ENCODE results near the gene FMN1.

FMN1 gene

DNA sequence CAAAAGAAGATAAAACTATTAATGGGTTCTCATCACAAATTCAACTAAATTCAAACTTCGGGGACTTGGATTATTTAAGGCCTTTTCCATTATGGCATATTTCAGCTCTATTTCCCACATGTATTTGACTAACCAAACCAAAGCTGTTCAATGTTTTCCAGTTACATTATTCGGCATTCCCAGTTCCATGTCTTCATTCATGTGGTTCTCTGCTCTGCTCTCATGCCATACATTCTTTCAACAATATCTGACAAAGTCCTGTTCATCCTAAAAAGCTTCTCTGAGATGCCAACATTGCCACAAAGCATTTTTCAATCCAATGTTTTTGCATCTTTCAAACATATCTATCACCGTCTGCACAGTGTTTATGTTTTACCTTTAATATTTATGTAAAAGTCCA, 335.3 kb downstream of the FMN1 start:
- TF ChIP-seq GATA3 (IDR thresholded peaks at IDR 0.05; ENCODE audit: low read depth, low read length) (no peak), GATA2 (IDR thresholded peaks at IDR 0.05; ENCODE audit: low read depth, low read length) (no peak)

DNA sequence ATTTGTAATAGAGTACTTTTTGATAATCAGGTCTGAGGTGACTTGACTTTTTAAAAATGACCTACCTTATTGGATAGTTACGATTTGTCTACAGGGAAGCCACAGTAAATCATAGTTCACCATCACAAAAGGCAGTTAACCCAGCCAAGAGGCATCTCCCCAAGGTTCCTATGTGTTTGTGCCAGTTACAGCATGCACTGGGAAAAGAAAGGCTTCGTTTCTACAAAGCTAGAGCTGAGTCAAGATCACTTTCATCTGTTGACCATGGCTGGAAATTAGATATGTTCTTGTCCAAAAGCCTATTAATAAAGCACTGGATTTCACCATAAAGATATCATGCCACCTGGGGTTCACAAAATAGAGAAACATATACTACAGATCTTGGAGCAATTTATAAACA, 336.8 kb downstream of the FMN1 start:
- no peak for TF ChIP-seq GATA3 (IDR thresholded peaks at IDR 0.05; ENCODE audit: low read depth, low read length)
- TF ChIP-seq GATA2 (IDR thresholded peaks at IDR 0.05; ENCODE audit: low read depth, low read length) = no peak

DNA sequence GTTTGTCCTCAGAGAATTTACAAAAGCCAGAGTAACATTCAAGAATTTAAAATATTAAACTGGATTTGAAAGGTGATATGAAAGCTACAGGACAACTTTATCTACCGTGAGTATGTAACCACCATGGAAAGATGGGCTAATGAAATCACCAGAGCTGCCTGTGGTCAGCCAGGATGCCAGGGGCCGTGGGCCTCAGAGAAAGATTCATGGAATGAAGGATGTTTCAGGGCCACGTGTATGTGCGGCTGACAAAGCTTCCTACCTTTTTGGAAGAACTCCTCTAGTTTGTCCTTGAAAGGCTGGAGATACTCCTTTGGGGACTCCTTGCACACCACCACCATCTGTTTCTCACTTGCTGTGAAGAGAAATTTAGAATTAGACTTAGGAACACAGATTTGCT, 337.8 kb downstream of the FMN1 start:
- TF ChIP-seq GATA3 (IDR thresholded peaks at IDR 0.05; ENCODE audit: low read depth, low read length) = no peak
- no peak for TF ChIP-seq GATA2 (IDR thresholded peaks at IDR 0.05; ENCODE audit: low read depth, low read length)

DNA sequence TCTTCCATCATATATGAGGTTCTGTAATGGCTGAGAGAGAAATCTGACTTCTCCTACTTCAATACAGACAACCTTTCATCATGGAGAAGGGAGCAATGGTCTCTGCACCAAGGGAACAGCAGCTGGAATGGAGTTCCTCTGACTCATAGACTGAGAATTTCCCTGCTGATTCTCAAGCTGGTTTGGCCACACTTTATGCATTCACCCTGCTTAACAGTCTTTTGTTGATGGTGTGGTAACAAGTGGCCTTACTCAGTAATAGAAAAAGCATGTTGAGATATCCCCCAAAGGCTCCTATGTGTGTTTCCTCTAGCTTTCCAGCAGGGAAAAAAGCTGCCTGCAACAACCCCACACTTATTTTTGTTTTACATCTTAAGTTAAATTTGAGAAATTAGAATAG, 338.6 kb downstream of the FMN1 start:
- no peak for TF ChIP-seq GATA2 (IDR thresholded peaks at IDR 0.05; ENCODE audit: low read depth, low read length)
- no peak for TF ChIP-seq GATA3 (IDR thresholded peaks at IDR 0.05; ENCODE audit: low read depth, low read length)

DNA sequence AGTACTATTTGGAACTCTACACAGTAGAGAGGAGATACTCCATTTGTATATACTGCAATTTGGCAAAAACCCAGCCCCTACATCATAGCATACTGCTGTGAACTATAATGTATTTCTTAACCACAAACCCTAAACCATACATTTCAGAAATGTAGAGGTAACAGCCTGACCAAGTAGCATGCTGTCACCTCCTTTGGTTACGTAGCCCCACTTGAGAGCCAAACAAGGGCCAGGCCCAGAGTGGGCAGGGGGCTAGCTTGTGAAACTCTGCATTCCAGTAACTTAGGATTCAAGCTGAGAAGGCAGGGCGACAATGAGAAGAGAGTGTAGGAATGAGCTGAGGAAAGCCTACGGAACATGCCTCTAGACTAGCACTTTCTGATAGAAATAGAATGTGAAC, 340.9 kb downstream of the FMN1 start:
- TF ChIP-seq GATA2 (IDR thresholded peaks at IDR 0.05; ENCODE audit: low read depth, low read length) = no peak
- TF ChIP-seq GATA3 (IDR thresholded peaks at IDR 0.05; ENCODE audit: low read depth, low read length) = no peak

DNA sequence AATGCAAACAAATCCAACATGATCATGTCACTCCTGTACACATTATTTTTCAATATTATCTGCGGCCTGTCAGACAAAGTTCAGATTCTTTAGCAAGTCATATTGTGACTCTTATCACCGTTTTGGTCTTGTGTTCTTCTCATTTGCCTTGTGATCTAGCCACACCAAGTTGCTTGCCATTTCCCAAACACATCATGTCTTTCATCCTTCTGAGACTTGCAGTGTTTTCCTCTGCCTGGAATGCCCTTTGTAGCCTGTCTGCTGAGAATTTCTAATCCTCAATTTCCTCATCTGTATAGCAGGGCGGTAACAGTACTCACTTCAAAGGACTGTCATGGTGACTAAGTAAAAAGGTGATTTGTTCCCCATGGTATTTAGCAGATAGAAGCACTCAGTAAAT, 341.7 kb downstream of the FMN1 start:
- TF ChIP-seq GATA3 (IDR thresholded peaks at IDR 0.05; ENCODE audit: low read depth, low read length) (no peak), GATA2 (IDR thresholded peaks at IDR 0.05; ENCODE audit: low read depth, low read length) (no peak)

DNA sequence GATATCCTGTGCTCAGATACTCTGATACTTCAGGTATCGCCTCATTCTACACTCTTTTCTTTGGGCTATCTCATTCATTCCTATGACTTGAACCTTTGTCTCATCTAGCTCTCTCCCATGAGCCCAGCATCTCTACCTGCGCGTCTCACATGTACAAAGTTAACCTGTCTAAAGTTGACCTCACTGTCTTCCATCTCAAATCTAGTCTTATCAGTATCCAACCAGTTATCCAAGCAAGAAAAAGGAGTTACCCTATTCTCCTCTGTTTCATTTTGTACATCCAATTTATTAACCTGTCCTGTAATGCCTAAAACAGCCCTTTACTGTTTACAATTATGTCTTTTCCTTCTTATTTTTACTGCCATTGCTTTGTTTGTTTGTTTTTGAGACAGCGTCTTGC, 342.5 kb downstream of the FMN1 start:
- no peak for TF ChIP-seq GATA2 (IDR thresholded peaks at IDR 0.05; ENCODE audit: low read depth, low read length)
- no peak for TF ChIP-seq GATA3 (IDR thresholded peaks at IDR 0.05; ENCODE audit: low read depth, low read length)

DNA sequence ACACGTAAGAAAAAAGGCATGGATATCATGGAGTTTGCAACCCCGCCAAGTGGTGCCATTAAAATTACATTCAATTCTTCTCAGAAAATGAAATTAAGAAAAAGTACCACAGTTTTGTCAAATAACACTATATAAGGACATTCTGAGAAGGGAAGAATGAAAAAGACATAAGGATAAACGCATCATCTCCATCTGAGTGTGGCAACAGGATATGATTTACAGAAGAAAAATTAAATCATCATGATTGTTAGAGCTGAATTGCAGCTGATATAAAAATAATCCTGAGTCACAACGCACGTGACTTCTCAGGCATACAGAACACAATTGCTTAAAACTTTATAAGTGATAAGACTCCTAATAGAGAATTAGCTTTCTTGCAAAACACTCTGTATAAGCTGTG, 342.9 kb downstream of the FMN1 start:
- TF ChIP-seq GATA2 (IDR thresholded peaks at IDR 0.05; ENCODE audit: low read depth, low read length) = no peak
- TF ChIP-seq GATA3 (IDR thresholded peaks at IDR 0.05; ENCODE audit: low read depth, low read length) = no peak

DNA sequence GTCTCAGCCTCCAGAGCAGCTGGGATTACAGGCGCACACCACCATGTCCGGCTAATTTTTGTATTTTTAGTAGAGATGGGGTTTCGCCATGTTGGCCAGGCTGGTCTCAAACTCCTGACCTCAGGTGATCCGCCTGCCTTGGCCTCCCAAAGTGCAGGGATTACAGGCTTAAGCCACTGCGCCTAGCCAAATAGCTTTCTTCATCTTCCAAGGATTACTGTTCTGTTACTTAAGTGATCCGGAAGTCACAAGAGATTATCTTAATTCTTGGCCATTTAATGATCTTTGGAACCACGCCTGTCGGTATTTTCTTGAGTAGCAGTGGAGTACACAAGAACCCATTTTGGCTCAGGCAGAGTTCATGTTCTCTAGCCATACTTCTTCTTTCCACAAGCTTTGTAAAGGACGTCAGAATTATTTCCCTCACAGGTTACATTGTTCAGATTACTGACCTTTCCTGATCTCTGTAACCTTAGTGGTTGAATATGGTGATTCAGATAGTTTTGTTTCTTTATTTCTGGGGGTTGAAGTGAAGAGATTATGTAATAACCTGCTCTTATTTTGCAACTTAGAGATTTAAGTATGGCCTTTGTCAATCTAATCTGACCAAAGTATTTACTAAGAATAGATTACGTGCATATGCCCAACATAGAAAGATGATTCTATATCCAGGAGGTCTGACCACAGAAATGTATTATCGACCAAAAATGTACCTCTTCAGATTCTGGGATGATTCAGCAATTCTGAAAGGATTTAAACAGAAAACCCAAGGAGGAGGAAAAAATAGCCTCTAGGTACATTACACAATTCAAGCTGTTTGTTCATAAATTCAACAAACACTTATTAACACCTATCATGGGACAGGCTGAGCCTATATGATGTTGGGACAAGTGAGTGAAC, 344.5 kb downstream of the FMN1 start:
- TF ChIP-seq GATA3 (IDR thresholded peaks at IDR 0.05; ENCODE audit: low read depth, low read length) (no peak), GATA2 (IDR thresholded peaks at IDR 0.05; ENCODE audit: low read depth, low read length) (no peak)

DNA sequence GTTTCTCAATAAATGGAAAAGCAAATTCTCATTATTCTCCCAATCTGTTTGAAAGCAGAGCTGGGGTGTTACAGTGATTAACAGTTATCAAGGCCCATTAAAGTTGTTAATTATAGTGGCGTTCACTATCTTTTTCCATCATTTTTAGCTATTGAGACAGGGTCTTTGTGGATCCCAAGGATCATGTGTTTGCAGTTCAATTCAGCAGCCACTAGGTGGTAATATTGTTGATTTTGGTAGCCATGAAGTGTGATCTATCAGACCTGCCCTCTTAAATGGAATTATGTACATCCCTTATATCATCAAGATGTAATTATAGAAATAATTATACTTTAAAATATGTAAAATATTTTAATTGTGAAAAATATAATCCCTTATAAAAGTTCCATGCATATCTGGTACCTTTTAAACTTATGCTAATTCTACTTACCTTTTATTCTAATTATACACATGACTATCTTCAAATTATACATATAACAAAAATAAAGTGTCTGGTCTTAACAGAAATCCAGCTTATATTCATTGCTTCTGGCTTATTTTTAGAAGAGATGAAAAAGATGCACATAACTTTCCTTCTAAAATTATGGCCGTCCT, 350.3 kb downstream of the FMN1 start:
- TF ChIP-seq GATA2 (IDR thresholded peaks at IDR 0.05; ENCODE audit: low read depth, low read length) (no peak), GATA3 (IDR thresholded peaks at IDR 0.05; ENCODE audit: low read depth, low read length) (no peak)

DNA sequence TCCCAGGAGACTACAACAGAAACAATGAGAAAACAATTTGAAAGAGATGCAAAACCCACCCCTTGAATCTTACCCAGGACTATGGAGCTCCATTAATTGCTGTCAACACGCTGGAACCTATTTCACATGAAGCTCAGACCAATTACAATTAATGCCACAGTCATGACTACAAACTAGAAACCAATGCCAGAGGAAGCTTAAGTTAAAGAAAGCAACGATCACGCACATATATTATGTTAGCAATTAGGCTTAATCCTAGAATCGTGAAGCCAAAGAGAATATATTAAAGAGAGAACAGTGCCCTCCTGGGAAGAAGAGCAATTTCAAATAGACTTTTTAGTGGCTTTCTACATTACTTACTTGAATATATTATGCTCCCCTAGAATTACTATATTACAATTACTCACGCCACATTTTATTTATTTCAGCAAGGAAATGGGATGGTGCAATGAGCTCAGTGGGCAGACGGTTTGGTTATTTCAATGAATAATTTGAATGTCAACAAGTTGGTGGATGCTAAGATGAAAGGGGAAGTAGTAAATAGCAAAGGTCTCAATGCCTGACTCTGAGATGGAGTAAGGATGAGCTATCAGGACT, 351.2 kb downstream of the FMN1 start:
- TF ChIP-seq GATA3 (IDR thresholded peaks at IDR 0.05; ENCODE audit: low read depth, low read length) (no peak), GATA2 (IDR thresholded peaks at IDR 0.05; ENCODE audit: low read depth, low read length) (no peak)

DNA sequence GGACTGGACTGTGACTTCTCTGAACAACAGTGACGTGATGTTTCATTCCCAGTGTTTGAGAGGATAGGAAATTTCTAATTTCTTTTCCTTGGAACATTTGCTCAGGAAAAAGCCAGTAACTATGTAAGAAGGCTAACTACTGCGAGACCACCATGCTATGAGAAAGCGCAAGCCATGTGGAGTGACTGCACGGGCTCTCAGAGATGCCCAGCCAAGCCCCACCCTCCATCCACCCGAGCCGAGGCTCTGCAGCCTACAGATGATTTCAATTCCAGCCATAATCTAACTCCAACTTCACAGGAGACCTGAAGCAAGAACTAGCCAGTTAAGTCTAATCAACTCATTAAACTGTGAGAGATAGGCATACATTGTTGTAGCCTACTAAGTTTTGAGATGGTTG, 352.4 kb downstream of the FMN1 start:
- TF ChIP-seq GATA3 (IDR thresholded peaks at IDR 0.05; ENCODE audit: low read depth, low read length) (no peak), GATA2 (IDR thresholded peaks at IDR 0.05; ENCODE audit: low read depth, low read length) (no peak)

DNA sequence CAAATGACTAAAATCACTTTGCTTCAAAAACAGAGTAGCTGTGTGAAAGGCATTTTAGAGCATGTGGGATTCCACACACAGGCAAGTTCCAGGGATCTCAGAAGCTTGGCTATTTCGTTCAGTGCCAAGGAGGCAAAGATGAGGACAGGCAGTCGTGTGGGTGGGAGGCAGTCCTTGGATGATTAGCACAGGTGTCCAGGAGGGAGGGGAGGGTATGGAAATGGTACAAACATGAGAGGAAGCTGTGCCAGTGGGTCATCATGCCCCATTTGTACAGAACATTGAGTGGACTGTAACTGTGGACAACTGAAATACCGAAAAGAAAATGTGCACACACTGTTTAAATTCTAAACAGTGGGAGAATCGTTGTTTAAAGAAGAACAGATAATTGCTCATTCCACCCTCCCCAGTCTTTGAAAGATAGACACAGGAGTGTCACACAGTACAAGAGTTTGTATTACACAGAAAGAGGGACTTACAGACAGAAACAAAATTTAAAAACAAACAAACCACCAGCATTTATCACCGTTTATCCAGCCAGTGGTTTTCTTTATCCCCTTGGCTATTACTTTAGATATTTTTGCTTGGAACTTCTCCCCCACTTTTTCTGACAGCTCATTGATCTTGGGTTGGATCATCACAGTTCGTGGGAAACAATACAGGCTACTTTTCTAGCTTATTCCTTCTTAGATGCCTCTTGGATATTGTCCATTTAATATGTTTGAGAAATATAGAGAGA, 353.8 kb downstream of the FMN1 start:
- TF ChIP-seq GATA2 (IDR thresholded peaks at IDR 0.05; ENCODE audit: low read depth, low read length) (no peak), GATA3 (IDR thresholded peaks at IDR 0.05; ENCODE audit: low read depth, low read length) (no peak)

DNA sequence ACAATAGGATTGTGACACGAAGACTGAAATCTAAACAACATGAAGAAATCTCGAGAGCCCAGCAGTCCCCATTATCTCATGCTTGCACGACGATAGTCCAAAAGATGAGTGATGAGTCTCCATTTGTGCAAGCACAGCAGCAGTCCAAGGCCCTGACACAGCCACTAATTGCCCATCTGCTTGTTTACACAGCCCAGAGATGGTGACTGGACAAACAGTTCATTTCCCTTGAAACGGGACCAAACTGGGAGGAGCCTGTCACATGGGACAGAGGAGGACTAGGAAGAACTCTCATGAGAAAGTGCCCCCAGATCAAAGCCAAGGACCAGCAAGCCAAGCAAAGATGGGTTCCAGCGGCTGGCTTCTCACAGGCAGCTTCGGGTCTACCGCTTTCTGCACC, 355.7 kb downstream of the FMN1 start:
- TF ChIP-seq GATA2 (IDR thresholded peaks at IDR 0.05; ENCODE audit: low read depth, low read length) (no peak), GATA3 (IDR thresholded peaks at IDR 0.05; ENCODE audit: low read depth, low read length) (no peak)

All from SH-SY5Y (cell line).